ENCODE results near the gene TMEM100.
"Not testable (repeated sequence)": the region's sequence is repeated elsewhere in the genome, so short reads cannot be mapped to it uniquely, and the experiment has no call there.

TMEM100 gene

DNA sequence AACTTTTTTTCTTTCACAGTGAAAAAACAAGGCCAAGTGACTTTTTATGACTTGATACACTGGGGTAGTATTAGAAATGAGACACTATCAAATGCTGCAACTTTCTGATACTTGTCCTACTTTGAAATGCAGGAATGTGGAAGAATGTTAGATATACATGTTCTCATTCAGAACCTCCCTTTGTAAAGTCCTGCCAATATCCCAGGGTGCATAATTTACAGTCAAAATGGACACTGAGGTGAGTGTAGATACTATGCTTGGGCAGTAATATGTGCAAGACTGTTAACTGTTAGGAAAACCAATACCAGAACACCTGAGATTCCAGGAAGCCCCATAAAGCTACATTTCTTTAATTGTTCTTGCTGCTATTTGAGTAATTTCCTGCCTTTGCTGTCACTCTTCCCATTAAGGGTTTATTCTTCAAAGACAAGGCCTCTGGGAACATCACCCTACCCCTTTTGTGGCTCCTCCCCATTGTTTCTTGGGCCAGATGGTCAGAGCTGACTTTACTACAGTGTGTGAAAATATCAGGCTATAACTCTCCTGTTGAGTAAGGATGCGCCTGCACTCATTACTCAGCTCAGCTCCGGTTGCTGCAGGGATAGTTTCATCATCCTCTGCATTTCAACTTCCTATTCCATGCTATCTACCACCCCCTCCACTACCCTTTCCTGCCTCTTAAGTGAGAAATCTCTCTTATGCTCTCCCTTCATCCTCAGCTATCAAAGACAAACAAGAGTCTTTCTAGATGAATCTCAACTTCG is 48.7 kb downstream of the TMEM100 start:
- H3K27ac ChIP-seq: no peak overlapping the region
- TF ChIP-seq ZFX (IDR thresholded peaks at IDR 0.05; ENCODE audit: borderline replicate concordance): no peak
- TF ChIP-seq, protein P1, sequence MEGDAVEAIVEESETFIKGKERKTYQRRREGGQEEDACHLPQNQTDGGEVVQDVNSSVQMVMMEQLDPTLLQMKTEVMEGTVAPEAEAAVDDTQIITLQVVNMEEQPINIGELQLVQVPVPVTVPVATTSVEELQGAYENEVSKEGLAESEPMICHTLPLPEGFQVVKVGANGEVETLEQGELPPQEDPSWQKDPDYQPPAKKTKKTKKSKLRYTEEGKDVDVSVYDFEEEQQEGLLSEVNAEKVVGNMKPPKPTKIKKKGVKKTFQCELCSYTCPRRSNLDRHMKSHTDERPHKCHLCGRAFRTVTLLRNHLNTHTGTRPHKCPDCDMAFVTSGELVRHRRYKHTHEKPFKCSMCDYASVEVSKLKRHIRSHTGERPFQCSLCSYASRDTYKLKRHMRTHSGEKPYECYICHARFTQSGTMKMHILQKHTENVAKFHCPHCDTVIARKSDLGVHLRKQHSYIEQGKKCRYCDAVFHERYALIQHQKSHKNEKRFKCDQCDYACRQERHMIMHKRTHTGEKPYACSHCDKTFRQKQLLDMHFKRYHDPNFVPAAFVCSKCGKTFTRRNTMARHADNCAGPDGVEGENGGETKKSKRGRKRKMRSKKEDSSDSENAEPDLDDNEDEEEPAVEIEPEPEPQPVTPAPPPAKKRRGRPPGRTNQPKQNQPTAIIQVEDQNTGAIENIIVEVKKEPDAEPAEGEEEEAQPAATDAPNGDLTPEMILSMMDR (IDR thresholded peaks at IDR 0.05): no peak

DNA sequence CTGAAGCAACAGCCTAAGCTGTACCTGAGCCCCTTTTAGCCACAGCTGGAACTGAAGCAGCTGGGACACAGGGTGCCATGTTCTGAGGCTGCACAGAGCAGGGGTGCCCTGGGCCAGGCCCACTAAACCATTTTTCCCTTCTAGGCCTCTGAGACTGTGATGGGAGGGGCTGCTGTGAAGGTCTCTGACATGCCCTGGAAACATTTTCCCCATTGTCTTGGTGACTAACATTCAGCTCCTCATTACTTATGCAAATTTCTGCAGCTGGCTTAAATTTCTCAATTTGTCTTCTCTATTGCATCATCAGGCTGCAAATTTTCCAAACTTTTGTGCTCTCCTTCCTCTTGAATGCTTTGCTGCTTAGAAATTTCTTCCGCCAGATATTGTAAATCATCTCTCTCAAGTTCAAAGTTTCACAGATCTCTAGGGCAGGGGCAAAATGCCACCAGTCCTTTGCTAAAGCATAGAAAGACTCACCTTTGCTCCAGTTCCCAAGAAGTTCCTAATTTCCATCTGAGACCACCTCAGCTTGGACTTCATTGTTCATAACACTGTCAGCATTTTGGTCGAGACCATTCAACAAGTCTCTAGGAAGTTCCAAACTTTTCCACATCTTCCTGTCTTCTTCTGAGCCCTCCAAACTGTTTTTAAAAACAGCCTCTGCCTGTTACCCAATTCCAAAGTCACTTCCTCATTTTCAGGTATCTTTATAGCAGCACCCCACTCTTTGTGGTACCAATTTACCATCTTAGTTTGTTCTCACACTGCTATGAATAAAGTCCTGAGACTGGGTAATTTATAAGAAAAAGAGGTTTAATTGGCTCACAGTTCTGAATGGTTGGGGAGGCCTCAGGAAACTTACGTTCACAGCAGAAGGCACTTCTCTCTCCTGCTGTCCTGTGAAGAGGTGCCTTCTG is 49.8 kb downstream of the TMEM100 start:
- TF ChIP-seq ZFX (IDR thresholded peaks at IDR 0.05; ENCODE audit: borderline replicate concordance): no peak
- TF ChIP-seq, protein P1 (IDR thresholded peaks at IDR 0.05): no peak

DNA sequence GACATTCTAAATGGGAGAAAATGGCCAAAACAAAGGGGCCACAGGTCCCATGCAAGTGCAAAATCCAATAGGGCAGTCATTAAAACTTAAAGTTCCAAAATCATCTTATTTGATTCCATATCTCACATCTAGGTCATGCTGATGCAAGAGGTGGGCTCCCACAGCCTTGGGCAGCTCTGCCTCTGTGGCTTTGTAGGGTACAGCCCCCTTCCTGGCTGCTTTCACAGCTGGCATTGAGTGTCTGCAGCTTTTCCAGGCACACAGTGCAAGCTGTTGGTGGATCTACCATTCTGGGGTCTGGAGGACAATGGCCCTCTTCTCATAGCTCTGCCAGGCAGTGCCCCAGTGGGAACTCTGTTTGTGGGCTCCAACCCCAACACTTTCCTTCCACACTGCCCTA is 50.7 kb downstream of the TMEM100 start:
- not testable (repeated sequence) for H3K27ac ChIP-seq

More for the DNA sequence above, 49.8 kb downstream of the TMEM100 start:
- no peak overlapping the region for H3K27ac ChIP-seq
